ENCODE measurements around the gene MYL1. TPM values are rescaled to one million over a fixed set of nuclear protein-coding genes. Genes with fewer than 3 reads are reported as not detected.

The MYL1 gene
- total RNA-seq, 1 donor from 2014 or later, result not detected

- DNase-seq (ENCODE audit: low spot score, unreplicated experiment), result no peak
- Mint-ChIP-seq H3K27me3 (no peaks in the 10 kb centered on the region), H3K9me3 (ENCODE audit: low read depth) (peaks cover 3% of the 10 kb centered on the region), H3K36me3 (ENCODE audit: insufficient read depth) (no peaks in the 10 kb centered on the region), H3K4me1 (ENCODE audit: low read depth) (no peaks in the 10 kb centered on the region), H3K4me3 (ENCODE audit: low read depth) (no peak overlapping the region), H3K27ac (no peak overlapping the region)
- no peak for TF ChIP-seq CTCF (IDR thresholded peaks at IDR 0.05; ENCODE audit: unreplicated experiment)
These were observed 22.2 kb upstream of the MYL1 start for GRCh38 chr2:210337159-210337558.

- H3K4me3 Mint-ChIP-seq (ENCODE audit: low read depth), result no peak overlapping the region
- H3K4me1 Mint-ChIP-seq (ENCODE audit: low read depth), result no peaks in the 10 kb centered on the region
- H3K9me3 Mint-ChIP-seq (ENCODE audit: low read depth), result no peaks in the 10 kb centered on the region
- DNase-seq (ENCODE audit: low spot score, unreplicated experiment), result no peak
- TF ChIP-seq CTCF (IDR thresholded peaks at IDR 0.05; ENCODE audit: unreplicated experiment), result no peak
- no peak overlapping the region for H3K27ac Mint-ChIP-seq
- no peaks in the 10 kb centered on the region for H3K27me3 Mint-ChIP-seq
- H3K36me3 Mint-ChIP-seq (ENCODE audit: insufficient read depth), result no peaks in the 10 kb centered on the region
These were observed 9.9 kb upstream of the MYL1 start for GRCh38 chr2:210324906-210325305.

- no peak overlapping the region for H3K4me3 Mint-ChIP-seq (ENCODE audit: low read depth)
- DNase-seq (ENCODE audit: low spot score, unreplicated experiment), result no peak
- no peaks in the 10 kb centered on the region for H3K36me3 Mint-ChIP-seq (ENCODE audit: insufficient read depth)
- H3K27me3 Mint-ChIP-seq, result no peaks in the 10 kb centered on the region
- H3K9me3 Mint-ChIP-seq (ENCODE audit: low read depth), result no peaks in the 10 kb centered on the region
- no peak for TF ChIP-seq CTCF (IDR thresholded peaks at IDR 0.05; ENCODE audit: unreplicated experiment)
- no peak overlapping the region for H3K27ac Mint-ChIP-seq
- H3K4me1 Mint-ChIP-seq (ENCODE audit: low read depth), result no peaks in the 10 kb centered on the region
These were observed 9.5 kb upstream of the MYL1 start for GRCh38 chr2:210324458-210324857.

- H3K4me1 Mint-ChIP-seq (ENCODE audit: low read depth), result no peaks in the 10 kb centered on the region
- no peaks in the 10 kb centered on the region for H3K36me3 Mint-ChIP-seq (ENCODE audit: insufficient read depth)
- no peaks in the 10 kb centered on the region for H3K27me3 Mint-ChIP-seq
- no peak for TF ChIP-seq CTCF (IDR thresholded peaks at IDR 0.05; ENCODE audit: unreplicated experiment)
- no peak for DNase-seq (ENCODE audit: low spot score, unreplicated experiment)
- no peak overlapping the region for H3K27ac Mint-ChIP-seq
- H3K9me3 Mint-ChIP-seq (ENCODE audit: low read depth), result no peaks in the 10 kb centered on the region
- no peak overlapping the region for H3K4me3 Mint-ChIP-seq (ENCODE audit: low read depth)
These were observed 8.0 kb upstream of the MYL1 start for GRCh38 chr2:210323003-210323402.

GRCh38 chr2:210318891-210319290, 3.9 kb upstream of the MYL1 start:
- Mint-ChIP-seq H3K4me1 (ENCODE audit: low read depth) (no peaks in the 10 kb centered on the region), H3K27me3 (no peaks in the 10 kb centered on the region), H3K36me3 (ENCODE audit: insufficient read depth) (no peaks in the 10 kb centered on the region), H3K4me3 (ENCODE audit: low read depth) (no peak overlapping the region), H3K9me3 (ENCODE audit: low read depth) (no peaks in the 10 kb centered on the region), H3K27ac (no peak overlapping the region)
- DNase-seq (ENCODE audit: low spot score, unreplicated experiment), result no peak
- no peak for TF ChIP-seq CTCF (IDR thresholded peaks at IDR 0.05; ENCODE audit: unreplicated experiment)

Measured in progenitor cell of endocrine pancreas (in vitro differentiated cells).